ENCODE measurements around the gene FAM111B.
"Not testable (repeated sequence)": the region's sequence is repeated elsewhere in the genome, so short reads cannot be mapped to it uniquely, and the experiment has no call there.

Gene FAM111B

GRCh38 chr11:59076876-59077571 is 30.0 kb upstream of the FAM111B start:
- no peak overlapping the region for H3K4me3 ChIP-seq (ENCODE audit: low read depth, low read length)
- peak; percentile 9 for DNase-seq (ENCODE audit: low read depth)
- TF ChIP-seq MYC (IDR thresholded peaks at IDR 0.05; ENCODE audit: low read depth, low read length) (no peak), POLR2A (IDR thresholded peaks at IDR 0.05; ENCODE audit: extremely low read depth, insufficient read length) (no peak)
- TF ChIP-seq, protein P1, sequence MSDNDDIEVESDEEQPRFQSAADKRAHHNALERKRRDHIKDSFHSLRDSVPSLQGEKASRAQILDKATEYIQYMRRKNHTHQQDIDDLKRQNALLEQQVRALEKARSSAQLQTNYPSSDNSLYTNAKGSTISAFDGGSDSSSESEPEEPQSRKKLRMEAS (IDR thresholded peaks at IDR 0.05; ENCODE audit: low read depth, low read length): no peak
- TF ChIP-seq, protein P2, sequence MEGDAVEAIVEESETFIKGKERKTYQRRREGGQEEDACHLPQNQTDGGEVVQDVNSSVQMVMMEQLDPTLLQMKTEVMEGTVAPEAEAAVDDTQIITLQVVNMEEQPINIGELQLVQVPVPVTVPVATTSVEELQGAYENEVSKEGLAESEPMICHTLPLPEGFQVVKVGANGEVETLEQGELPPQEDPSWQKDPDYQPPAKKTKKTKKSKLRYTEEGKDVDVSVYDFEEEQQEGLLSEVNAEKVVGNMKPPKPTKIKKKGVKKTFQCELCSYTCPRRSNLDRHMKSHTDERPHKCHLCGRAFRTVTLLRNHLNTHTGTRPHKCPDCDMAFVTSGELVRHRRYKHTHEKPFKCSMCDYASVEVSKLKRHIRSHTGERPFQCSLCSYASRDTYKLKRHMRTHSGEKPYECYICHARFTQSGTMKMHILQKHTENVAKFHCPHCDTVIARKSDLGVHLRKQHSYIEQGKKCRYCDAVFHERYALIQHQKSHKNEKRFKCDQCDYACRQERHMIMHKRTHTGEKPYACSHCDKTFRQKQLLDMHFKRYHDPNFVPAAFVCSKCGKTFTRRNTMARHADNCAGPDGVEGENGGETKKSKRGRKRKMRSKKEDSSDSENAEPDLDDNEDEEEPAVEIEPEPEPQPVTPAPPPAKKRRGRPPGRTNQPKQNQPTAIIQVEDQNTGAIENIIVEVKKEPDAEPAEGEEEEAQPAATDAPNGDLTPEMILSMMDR (IDR thresholded peaks at IDR 0.05; ENCODE audit: low read depth, low read length): no peak

- DNase-seq (ENCODE audit: low read depth): no peak
- no peak overlapping the region for H3K4me3 ChIP-seq (ENCODE audit: low read depth, low read length)
- TF ChIP-seq POLR2A (IDR thresholded peaks at IDR 0.05; ENCODE audit: extremely low read depth, insufficient read length): no peak
Measured at GRCh38 chr11:59078435-59078834, 28.6 kb upstream of the FAM111B start.

GRCh38 chr11:59079086-59079485 is 28.0 kb upstream of the FAM111B start:
- TF ChIP-seq, protein P1 (IDR thresholded peaks at IDR 0.05; ENCODE audit: low read depth, low read length): no peak
- TF ChIP-seq MYC (IDR thresholded peaks at IDR 0.05; ENCODE audit: low read depth, low read length): no peak
- TF ChIP-seq, protein P2 (IDR thresholded peaks at IDR 0.05; ENCODE audit: low read depth, low read length): no peak
- no peak for TF ChIP-seq POLR2A (IDR thresholded peaks at IDR 0.05; ENCODE audit: extremely low read depth, insufficient read length)

DNA sequence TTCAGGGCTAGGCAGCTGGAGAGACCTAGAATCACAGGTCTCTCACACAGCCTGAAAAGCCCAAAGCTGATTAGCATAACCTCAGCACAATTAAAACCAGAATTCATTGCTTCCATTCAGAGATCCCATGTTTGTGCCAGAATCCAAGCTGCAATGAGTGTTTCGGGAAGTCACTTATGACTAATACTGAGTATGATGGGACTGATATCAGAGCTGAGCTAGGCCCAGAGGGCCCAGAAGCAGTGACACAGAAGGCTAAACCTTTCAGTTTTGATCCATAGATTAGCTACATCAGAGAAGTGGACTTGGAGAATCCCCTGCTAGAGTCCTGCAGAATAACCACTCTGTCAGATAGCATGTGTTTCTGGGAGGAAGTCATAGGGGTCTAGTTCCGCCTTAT is 26.6 kb upstream of the FAM111B start:
- not testable (repeated sequence) for DNase-seq (ENCODE audit: low read depth); H3K4me3 ChIP-seq (ENCODE audit: low read depth, low read length)

More at GRCh38 chr11:59079086-59079485, 28.0 kb upstream of the FAM111B start:
- H3K4me3 ChIP-seq (ENCODE audit: low read depth, low read length): no peak overlapping the region
- no peak for DNase-seq (ENCODE audit: low read depth)

DNA sequence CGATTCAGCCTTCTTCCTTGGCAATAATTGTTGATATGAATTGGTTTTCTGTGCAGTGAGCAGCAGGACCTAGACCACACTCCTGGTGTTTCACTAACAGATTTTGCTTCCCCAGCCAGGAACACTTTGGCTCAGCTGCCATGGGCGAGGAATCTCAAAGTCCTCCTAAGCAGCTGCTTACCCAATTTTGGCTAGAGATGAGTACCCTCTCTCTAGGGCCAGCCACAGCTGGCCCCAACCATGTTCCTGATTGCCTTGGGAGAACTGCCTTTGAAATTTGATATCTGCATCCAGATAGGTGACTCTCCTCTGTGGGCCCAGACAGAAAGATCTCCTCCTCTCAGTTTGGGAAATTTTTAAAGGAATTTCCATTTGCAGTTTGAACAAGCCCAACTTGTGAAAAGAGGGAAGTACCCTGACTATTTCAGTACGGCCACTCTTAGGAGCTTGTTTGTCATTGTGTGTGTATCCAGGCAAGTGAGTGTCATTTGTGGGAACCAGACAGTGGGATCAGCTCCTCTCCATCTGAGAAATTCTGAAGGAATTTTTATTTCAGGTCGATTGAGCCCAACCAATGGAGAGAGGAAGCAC is 25.5 kb upstream of the FAM111B start:
- H3K4me3 ChIP-seq (ENCODE audit: low read depth, low read length); DNase-seq (ENCODE audit: low read depth): not testable (repeated sequence)

DNA sequence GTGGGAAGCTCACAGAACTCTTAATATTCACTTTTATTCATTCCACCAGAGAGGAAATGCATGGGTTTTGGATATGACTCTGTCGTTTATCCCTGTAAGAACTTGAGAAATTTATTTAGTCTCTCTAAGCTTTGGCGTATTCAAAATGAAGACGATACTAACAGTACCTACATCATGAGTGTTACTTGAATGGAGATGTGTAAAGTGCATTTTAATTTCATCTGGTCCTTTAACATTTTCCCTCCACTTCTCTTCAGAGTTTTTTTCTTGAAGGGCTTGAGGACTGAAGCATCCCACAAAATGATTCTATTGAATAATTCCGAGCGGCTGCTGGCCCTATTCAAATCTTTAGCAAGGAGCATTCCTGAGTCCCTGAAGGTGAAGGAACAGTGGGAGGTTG is 21.0 kb upstream of the FAM111B start, which contains the start of gene GLYATL1B:
Gene GLYATL1B (plus strand): TSS at position 301 of the 400 bp plus-strand sequence. CDS start 0 bp downstream, at position 301.
- DNase-seq (ENCODE audit: low read depth); H3K4me3 ChIP-seq (ENCODE audit: low read depth, low read length): not testable (repeated sequence)

DNA sequence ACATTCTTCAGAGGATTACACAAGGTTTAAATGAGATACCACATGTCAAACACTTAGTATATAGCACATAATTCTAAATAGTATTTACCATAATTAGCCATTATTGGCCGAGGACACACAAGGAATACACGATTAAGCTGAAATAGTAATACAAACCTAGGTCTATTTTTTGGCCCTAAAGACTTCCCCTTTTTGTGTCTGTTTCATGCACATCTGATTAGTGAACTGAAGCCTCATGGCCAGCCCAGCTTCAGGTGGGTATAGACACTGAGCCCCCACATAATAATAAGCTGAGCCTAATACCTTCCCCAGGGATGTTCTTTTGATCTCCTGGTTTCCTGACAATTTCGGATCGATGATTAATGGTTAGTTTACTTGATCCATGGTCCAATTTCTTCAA is 18.9 kb upstream of the FAM111B start:
- H3K4me3 ChIP-seq (ENCODE audit: low read depth, low read length): no peak overlapping the region
- TF ChIP-seq, protein P1 (IDR thresholded peaks at IDR 0.05; ENCODE audit: low read depth, low read length): no peak
- TF ChIP-seq MYC (IDR thresholded peaks at IDR 0.05; ENCODE audit: low read depth, low read length) (no peak), POLR2A (IDR thresholded peaks at IDR 0.05; ENCODE audit: extremely low read depth, insufficient read length) (no peak)
- TF ChIP-seq, protein P2 (IDR thresholded peaks at IDR 0.05; ENCODE audit: low read depth, low read length): no peak
- DNase-seq (ENCODE audit: low read depth): no peak

DNA sequence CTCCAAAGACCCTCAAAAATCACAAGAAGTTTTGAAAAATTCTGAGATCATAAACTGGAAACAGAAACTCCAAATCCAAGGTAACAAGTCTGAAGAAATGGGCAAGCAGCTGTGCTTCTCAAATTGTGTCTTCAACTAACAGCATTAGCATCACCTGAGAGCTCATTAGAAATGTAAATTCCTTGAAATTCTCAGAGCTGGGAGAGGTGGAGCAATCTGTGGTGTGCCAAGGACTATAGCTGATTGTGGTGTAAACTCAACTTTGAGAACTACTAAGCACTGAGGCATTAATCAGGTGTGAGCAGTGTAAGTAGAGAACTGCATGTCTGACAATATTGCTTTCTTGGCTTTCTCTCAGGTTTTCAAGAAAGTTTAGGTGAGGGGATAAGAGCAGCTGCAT is 13.5 kb upstream of the FAM111B start:
- DNase-seq (ENCODE audit: low read depth); H3K4me3 ChIP-seq (ENCODE audit: low read depth, low read length): not testable (repeated sequence)

DNA sequence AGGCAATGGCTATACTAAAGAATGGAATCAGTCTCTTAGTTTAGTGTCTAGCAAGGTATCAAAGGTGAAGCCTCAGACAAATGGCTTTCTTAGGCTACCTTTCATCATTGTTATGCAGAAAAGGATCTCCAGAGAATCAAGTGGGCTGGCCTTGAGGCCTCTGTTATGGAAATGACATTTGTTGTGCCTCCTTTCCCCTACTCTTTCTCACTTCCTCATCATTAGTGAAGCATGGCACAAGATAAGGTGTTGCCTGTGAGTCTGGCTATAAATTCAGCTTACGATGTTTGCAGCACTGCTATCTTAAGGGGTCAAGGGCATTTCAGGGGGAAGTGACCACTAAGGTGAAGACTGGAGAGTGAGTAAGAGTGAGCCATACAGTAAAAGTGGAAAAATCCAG is 11.8 kb upstream of the FAM111B start:
- H3K4me3 ChIP-seq (ENCODE audit: low read depth, low read length); DNase-seq (ENCODE audit: low read depth): not testable (repeated sequence)

DNA sequence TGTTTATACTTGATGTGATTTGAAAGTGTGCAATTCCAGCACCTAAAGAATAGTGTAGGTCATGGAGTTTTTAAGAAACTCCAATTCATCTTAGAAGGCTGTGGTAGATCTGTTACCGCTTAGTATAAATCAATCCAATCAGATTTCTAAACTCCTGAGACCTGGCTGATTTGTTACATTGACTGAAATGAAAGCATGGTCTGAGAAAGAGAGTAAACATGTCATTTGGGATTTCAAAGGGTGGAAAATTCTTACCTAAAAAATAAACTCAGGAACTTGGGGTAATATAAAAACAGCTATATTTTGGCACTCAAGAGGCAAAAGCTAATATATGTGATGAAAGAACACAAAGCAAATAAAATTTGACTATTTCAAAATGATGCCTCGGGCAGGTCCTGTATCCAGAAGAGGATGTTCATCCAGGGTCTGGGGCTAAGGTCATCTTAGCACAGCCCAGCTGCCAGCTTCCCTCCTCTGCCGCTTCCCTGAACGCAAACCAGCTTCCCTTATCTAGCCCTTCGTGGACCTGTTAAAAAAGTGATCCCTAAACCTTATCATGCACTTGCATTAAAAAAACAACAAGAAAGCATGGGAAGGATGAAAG is 11.0 kb upstream of the FAM111B start:
- H3K4me3 ChIP-seq (ENCODE audit: low read depth, low read length); DNase-seq (ENCODE audit: low read depth): not testable (repeated sequence)

Measured in NB4 (cell line).